Measurements from ENCODE around the gene DCAF17. TPM values are rescaled to one million over a fixed set of nuclear protein-coding genes. Genes with fewer than 3 reads are reported as not detected.
A peak's percentile ranks its signal among the peaks of the same experiment; 100 is the strongest.

DCAF17 gene
- total RNA-seq, 2 donors from 2014 or later: 8.2 to 16.9 TPM

- H3K4me1 ChIP-seq: peaks cover 3% of the 10 kb centered on the region
- no peak for TF ChIP-seq CTCF (IDR thresholded peaks at IDR 0.05)
- TF ChIP-seq POLR2A (IDR thresholded peaks at IDR 0.05): no peak
- H3K27ac ChIP-seq: no peak overlapping the region
- ATAC-seq (no peak), DNase-seq (no peak)
- no peaks in the 10 kb centered on the region for H3K27me3 ChIP-seq
- H3K36me3 ChIP-seq (replicated peaks in 1 of 2; ENCODE audit: insufficient read depth in 1 of 2, low read depth in 2 of 2): no peaks in the 10 kb centered on the region
- intact Hi-C loops (cut with DNase I): no loop called here
- H3K9me3 ChIP-seq: no peaks in the 10 kb centered on the region
- H3K4me3 ChIP-seq: no peak overlapping the region
- WGBS, 2 donors: 89 to 92% methylated on average over 3 of the region's 3 CpGs
These were observed 48.9 kb downstream of the DCAF17 start for GRCh38 chr2:171482877-171483276.

GRCh38 chr2:171483793-171484192 is 49.8 kb downstream of the DCAF17 start:
- ATAC-seq (no peak), DNase-seq (no peak)
- Histone ChIP-seq H3K27me3 (no peaks in the 10 kb centered on the region), H3K4me3 (no peak overlapping the region), H3K4me1 (peaks cover 3% of the 10 kb centered on the region), H3K9me3 (no peaks in the 10 kb centered on the region), H3K36me3 (replicated peaks in 1 of 2; ENCODE audit: insufficient read depth in 1 of 2, low read depth in 2 of 2) (no peaks in the 10 kb centered on the region), H3K27ac (no peak overlapping the region)
- intact Hi-C loops (cut with DNase I): no loop called here
- TF ChIP-seq POLR2A (IDR thresholded peaks at IDR 0.05) (no peak), CTCF (IDR thresholded peaks at IDR 0.05) (no peak)
- 59 to 66% methylated on average over 2 of the region's 2 CpGs for WGBS, 2 donors

GRCh38 chr2:171485116-171485515 is 51.1 kb downstream of the DCAF17 start:
- H3K36me3 ChIP-seq (replicated peaks in 1 of 2; ENCODE audit: insufficient read depth in 1 of 2, low read depth in 2 of 2): no peaks in the 10 kb centered on the region
- ATAC-seq (no peak), DNase-seq (no peak)
- TF ChIP-seq POLR2A (IDR thresholded peaks at IDR 0.05) (no peak), CTCF (IDR thresholded peaks at IDR 0.05) (no peak)
- H3K4me3 ChIP-seq: no peak overlapping the region
- intact Hi-C loops (cut with DNase I): no loop called here
- no peaks in the 10 kb centered on the region for H3K27me3 ChIP-seq
- no peak overlapping the region for H3K27ac ChIP-seq
- WGBS, 2 donors: 76 to 79% methylated on average over 1 of the region's 1 CpG
- no peaks in the 10 kb centered on the region for H3K9me3 ChIP-seq
- H3K4me1 ChIP-seq: peaks cover 3% of the 10 kb centered on the region

- Histone ChIP-seq H3K36me3 (replicated peaks in 1 of 2; ENCODE audit: insufficient read depth in 1 of 2, low read depth in 2 of 2) (no peaks in the 10 kb centered on the region), H3K4me1 (peaks cover 3% of the 10 kb centered on the region), H3K4me3 (no peak overlapping the region), H3K9me3 (no peaks in the 10 kb centered on the region), H3K27ac (no peak overlapping the region), H3K27me3 (no peaks in the 10 kb centered on the region)
- DNase-seq (no peak), ATAC-seq (no peak)
- 94 to 97% methylated on average over 6 of the region's 6 CpGs for WGBS, 2 donors
- TF ChIP-seq POLR2A (IDR thresholded peaks at IDR 0.05) (no peak), CTCF (IDR thresholded peaks at IDR 0.05) (no peak)
- intact Hi-C loops (cut with DNase I): no loop called here
These were observed 53.2 kb downstream of the DCAF17 start for GRCh38 chr2:171487201-171487600.

- Histone ChIP-seq H3K27ac (no peak overlapping the region), H3K27me3 (no peaks in the 10 kb centered on the region), H3K9me3 (no peaks in the 10 kb centered on the region), H3K4me3 (no peak overlapping the region), H3K4me1 (peaks cover 3% of the 10 kb centered on the region), H3K36me3 (replicated peaks in 1 of 2; ENCODE audit: insufficient read depth in 1 of 2, low read depth in 2 of 2) (no peaks in the 10 kb centered on the region)
- TF ChIP-seq CTCF (IDR thresholded peaks at IDR 0.05) (no peak), POLR2A (IDR thresholded peaks at IDR 0.05) (no peak)
- ATAC-seq (no peak), DNase-seq (peak in 3 of 4 donors; percentile 14 to 49 (median 22))
- 52 to 61% methylated on average over 4 of the region's 4 CpGs for WGBS, 2 donors
- intact Hi-C loops (cut with DNase I): no loop called here
These were observed 53.8 kb downstream of the DCAF17 start for GRCh38 chr2:171487803-171488259.

All from body of pancreas (tissue), 4 donors.